Left lobe of liver (tissue), 2 donors: ENCODE results near the gene SNX17. TPM values are rescaled to one million over a fixed set of nuclear protein-coding genes. Genes with fewer than 3 reads are reported as not detected.
"Not testable (repeated sequence)": the region's sequence is repeated elsewhere in the genome, so short reads cannot be mapped to it uniquely, and the experiment has no call there.

Experiments used
- ATAC-seq: fragments of 200-7000 bp; cut with Tn5 transposase; one replicate; pipeline ENCODE4 v1.9.1; 2020; ENCODE audit warnings: mild to moderate bottlenecking, moderate library complexity
- DNase-seq: peaks from one replicate; pipeline ENCODE4 v3.0.0-alpha.2; 2020; ENCODE audit warnings: low spot score
- total RNA-seq: library from RNA; stranded (reverse); gene quantifications from one replicate; pipeline ENCODE4 v1.2.1, GENCODE V29; 2021
- donor health status: DM: no; HTN: no; CAD: no; lungs with moderate emphysema.
- donor health status: DM: no; HTN: yes; CAD: no.

Gene SNX17
- 56.1 TPM for total RNA-seq

- DNase-seq = peak; percentile 100
- peak; percentile 90 for ATAC-seq
Observed at GRCh38 chr2:27370026-27370815, at the start of gene SNX17, which contains the start of gene EIF2B4. Gene SNX17 (plus strand): TSS chr2:27370616. CDS start chr2:27370744, 128 bp downstream. Gene EIF2B4 (minus strand): TSS chr2:27370338. CDS start chr2:27370314, 24 bp downstream.

GRCh38 chr2:27320958-27321543, 49.4 kb upstream of the SNX17 start:
- ATAC-seq (peak; percentile 82), DNase-seq (peak; percentile 87)

GRCh38 chr2:27322301-27322765, 48.1 kb upstream of the SNX17 start:
- ATAC-seq = peak; percentile 4
- no peak for DNase-seq

GRCh38 chr2:27322766-27323595, 47.4 kb upstream of the SNX17 start, which contains the start of gene MPV17:
Gene MPV17 (minus strand): TSS chr2:27323097. CDS start chr2:27322517, 580 bp downstream.
- ATAC-seq (peak; percentile 92), DNase-seq (peak; percentile 93)

- peak; percentile 12 for ATAC-seq
- DNase-seq = no peak
Observed at GRCh38 chr2:27323596-27324285, 46.7 kb upstream of the SNX17 start.

- ATAC-seq (no peak), DNase-seq (no peak)
Observed at GRCh38 chr2:27324720-27325119, 45.7 kb upstream of the SNX17 start.

- no peak for DNase-seq
- no peak for ATAC-seq
Observed at GRCh38 chr2:27335311-27335710, 35.1 kb upstream of the SNX17 start.

- DNase-seq = no peak
Observed at GRCh38 chr2:27336173-27336572, 34.2 kb upstream of the SNX17 start.

GRCh38 chr2:27347641-27348040, 22.8 kb upstream of the SNX17 start:
- ATAC-seq (no peak), DNase-seq (no peak)

More at GRCh38 chr2:27336173-27336572, 34.2 kb upstream of the SNX17 start:
- no peak for ATAC-seq

GRCh38 chr2:27350106-27350693, 20.2 kb upstream of the SNX17 start:
- no peak for DNase-seq

GRCh38 chr2:27351802-27352598, 18.4 kb upstream of the SNX17 start:
- ATAC-seq = no peak
- no peak for DNase-seq

More at GRCh38 chr2:27350106-27350693, 20.2 kb upstream of the SNX17 start:
- no peak for ATAC-seq

- not testable (repeated sequence) for ATAC-seq, DNase-seq
Observed at GRCh38 chr2:27353386-27353761, 17.0 kb upstream of the SNX17 start.

- ATAC-seq (no peak), DNase-seq (no peak)
Observed at GRCh38 chr2:27353762-27354596, 16.4 kb upstream of the SNX17 start.

- ATAC-seq = no peak
- DNase-seq = no peak
Observed at GRCh38 chr2:27354597-27354927, 15.9 kb upstream of the SNX17 start.

GRCh38 chr2:27356056-27356381, 14.4 kb upstream of the SNX17 start:
- ATAC-seq = peak; percentile 54
- DNase-seq = peak; percentile 65

- peak; percentile 97 for DNase-seq
Observed at GRCh38 chr2:27356382-27357181, 13.8 kb upstream of the SNX17 start, which contains the start of gene GTF3C2. Gene GTF3C2 (minus strand): TSS chr2:27356764. CDS start chr2:27343554, 13,210 bp downstream.

GRCh38 chr2:27362678-27363420, 7.6 kb upstream of the SNX17 start:
- DNase-seq (no peak), ATAC-seq (no peak)

More at GRCh38 chr2:27356382-27357181, 13.8 kb upstream of the SNX17 start, which contains the start of gene GTF3C2:
- peak; percentile 91 for ATAC-seq
